Cardiac muscle cell (in vitro differentiated cells and primary cell): Measurements from ENCODE around the gene DICER1. TPM values are rescaled to one million over a fixed set of nuclear protein-coding genes. Genes with fewer than 3 reads are reported as not detected.

ENCODE experiments used
- DNase-seq, 2 donors: peaks; one replicate each; pipeline versions ENCODE4 v3.0.0 to v3.0.0-alpha.2; 2010 to 2017; ENCODE audit warnings: low read depth in 1 of 2, low spot score in 1 of 2
- H3K27ac ChIP-seq: fragments of 200-600 bp; sonication (generic); 2 replicates; pipeline ENCODE4 v1.5.1; 2016
- H3K27me3 ChIP-seq: fragments of 200-600 bp; sonication (generic); 2 replicates; pipeline ENCODE4 v1.6.0; 2016; ENCODE audit warnings: control low read depth
- H3K36me3 ChIP-seq: fragments of 200-600 bp; sonication (generic); 2 replicates; pipeline ENCODE4 v1.5.1; 2016; ENCODE audit warnings: control low read depth
- H3K4me1 ChIP-seq: fragments of 200-600 bp; sonication (generic); 2 replicates; pipeline ENCODE4 v1.8.1; 2017; ENCODE audit warnings: low read depth, mild to moderate bottlenecking, mixed run types
- H3K4me3 ChIP-seq: fragments of 200-600 bp; sonication (generic); 2 replicates; pipeline ENCODE4 v1.5.1; 2016; ENCODE audit warnings: mild to moderate bottlenecking
- H3K9me3 ChIP-seq: fragments of 200-600 bp; sonication (generic); 2 replicates; pipeline ENCODE4 v1.5.1; 2017; ENCODE audit warnings: low read depth, mild to moderate bottlenecking, control low read depth
- CTCF ChIP-seq: IDR thresholded peaks from 2 replicates; pipeline ENCODE4 v1.5.1; 2012; ENCODE audit warnings: low read depth, mild to moderate bottlenecking, low read length
- polyA plus RNA-seq: library from polyadenylated mRNA; unstranded; fragments of >200 nt; fragmentation: Nextera tagmentation; extraction: Ambion mirVana; gene quantifications from 2 replicates; pipeline ENCODE4 v1.2.1, GENCODE V29; 2016
- total RNA-seq: library from RNA; depleted of rRNA; stranded (reverse); fragments of >200 nt; gene quantifications from 2 replicates; pipeline ENCODE4 v1.2.3, GENCODE V29; 2016

The DICER1 gene
- total and polyA plus RNA-seq, 2 experiments from 2014 or later, result 14.6 to 69.8 TPM

GRCh38 chr14:95037273-95037672, 120.1 kb downstream of the DICER1 start:
- Histone ChIP-seq H3K4me3 (no peak overlapping the region), H3K27ac (no peak overlapping the region), H3K9me3 (no peaks in the 10 kb centered on the region), H3K27me3 (no peaks in the 10 kb centered on the region), H3K36me3 (no peaks in the 10 kb centered on the region), H3K4me1 (no peaks in the 10 kb centered on the region)
- DNase-seq, result no peak
- no peak for TF ChIP-seq CTCF

Other genes with a start within 250 kb of the DICER1 start
- 0.49 and 1.3 TPM in 2 replicates for gene CLMN, start 162.4 kb upstream of the DICER1 start, total RNA-seq
- 0.98 and 2.3 TPM in 2 replicates for gene CLMN, start 162.4 kb upstream of the DICER1 start, polyA plus RNA-seq